K562 (cell line): ENCODE measurements around the gene ST3GAL5. TPM values are rescaled to one million over a fixed set of nuclear protein-coding genes. Genes with fewer than 3 reads are reported as not detected.

Experiments
- ATAC-seq: fragments of 200-7000 bp; cut with Tn5 transposase; 3 replicates; pipeline ENCODE4 v1.9.1; 2020; ENCODE audit warnings: moderate library complexity
- BruUV-seq: library from RNA; stranded (reverse); fragments of 400-500 nt; replicated peaks from 2 replicates; lab custom pipeline; 2021; lab: Mats Ljungman, UMichigan
- CTCF ChIA-PET: fragments of 300-600 bp; formaldehyde crosslinking; extraction: SDS; loops from one replicate; lab custom pipeline; 2021; ENCODE audit warnings: low intra/inter-chr PET ratio; lab: Yijun Ruan, JAX
- POLR2A ChIA-PET: fragments of 300-600, 350-650 bp; sonication (Branson Sonifier 250); formaldehyde crosslinking; extraction: SDS; loops from one replicate; lab custom pipeline; 2021; ENCODE audit warnings: antibody characterized with exemption, inconsistent platforms; lab: Yijun Ruan, JAX
- DNase-seq, 4 experiments: peaks; one replicate each; pipeline versions ENCODE4 v3.0.0 to v3.0.0-alpha.2; 2011 to 2018; ENCODE audit warnings: low spot score in 3 of 4, mixed read lengths in 3 of 4; ENCODE audit errors: extremely low read depth in 1 of 4
- FAIRE-seq: peaks from 2 replicates; lab custom pipeline; 2011; peaks lifted over from hg19 to GRCh38; lab: Jason Lieb, UNC
- H2AFZ ChIP-seq: 2 replicates; pipeline ENCODE4 v1.6.0; 2011; ENCODE audit warnings: low read depth, low read length, control low read depth, inconsistent platforms
- H3K27ac ChIP-seq: fragments of 200-600 bp; 3 replicates; pipeline ENCODE4 v1.8.0; 2011; ENCODE audit warnings: low read depth, mild to moderate bottlenecking, control low read depth, inconsistent platforms, low read length, moderate library complexity, mixed read lengths; ENCODE audit errors: extremely low read depth
- H3K27me3 ChIP-seq, 2 experiments: fragments of 300-600 bp in 1 of 2; 2 replicates in 1 of 2; 3 replicates in 1 of 2; pipeline versions ENCODE4 v1.6.0 to v1.8.0; 2011; ENCODE audit warnings: inconsistent platforms in 2 of 2, low read length in 2 of 2, mild to moderate bottlenecking in 1 of 2, mixed read lengths in 1 of 2, moderate library complexity in 1 of 2; ENCODE audit not compliant: control insufficient read depth in 2 of 2, insufficient read depth in 2 of 2
- H3K36me3 ChIP-seq: fragments of 300-600 bp; 3 replicates; pipeline ENCODE4 v1.8.0; 2011; ENCODE audit warnings: mild to moderate bottlenecking, low read length, inconsistent platforms; ENCODE audit not compliant: control insufficient read depth, insufficient read depth
- H3K4me1 ChIP-seq, 2 experiments: fragments of 200-600 bp in 1 of 2; replicated peaks in 1 of 2; 2 replicates in 1 of 2; 3 replicates in 1 of 2; pipeline versions ENCODE4 v1.5.1 to v1.8.0; 2011; ENCODE audit warnings: inconsistent platforms in 2 of 2, low read length in 2 of 2, mild to moderate bottlenecking in 1 of 2, mixed read lengths in 1 of 2, moderate library complexity in 1 of 2; ENCODE audit not compliant: control insufficient read depth in 2 of 2, insufficient read depth in 2 of 2
- H3K4me2 ChIP-seq: 2 replicates; pipeline ENCODE4 v1.6.1; 2011; ENCODE audit warnings: low read length, control low read depth, inconsistent platforms, mixed read lengths; ENCODE audit not compliant: insufficient read depth
- H3K4me3 ChIP-seq: fragments of 200-600 bp; sonication (generic), shearing (Covaris generic); 2 replicates; pipeline ENCODE4 v1.5.1; 2016; ENCODE audit warnings: control low read depth, inconsistent platforms
- H3K79me2 ChIP-seq: fragments of 200-600 bp; 3 replicates; pipeline ENCODE4 v1.8.0; 2011; ENCODE audit warnings: low read length, inconsistent platforms; ENCODE audit not compliant: control insufficient read depth, insufficient read depth
- H3K9ac ChIP-seq, 2 experiments: 2 replicates each; pipeline versions ENCODE4 v1.6.0 to v1.6.1; 2011; ENCODE audit warnings: low read depth in 2 of 2, low read length in 2 of 2, control low read depth in 1 of 2, inconsistent platforms in 1 of 2, mild to moderate bottlenecking in 1 of 2, mixed read lengths in 1 of 2; ENCODE audit not compliant: insufficient read depth in 1 of 2
- H3K9me1 ChIP-seq: one replicate; pipeline ENCODE4 v1.6.0; 2011; ENCODE audit warnings: inconsistent platforms, mild to moderate bottlenecking, low read length, moderate library complexity; ENCODE audit not compliant: control insufficient read depth, insufficient read depth
- H3K9me3 ChIP-seq: replicated peaks from 2 replicates; pipeline ENCODE4 v1.5.1; 2011; ENCODE audit warnings: low read depth, low read length, inconsistent platforms; ENCODE audit not compliant: control insufficient read depth, insufficient read depth
- H4K20me1 ChIP-seq: replicated peaks from 2 replicates; pipeline ENCODE4 v1.6.1; 2011; ENCODE audit warnings: low read length, inconsistent platforms, mixed read lengths; ENCODE audit not compliant: control insufficient read depth, insufficient read depth
- ATF2 ChIP-seq: sonication (generic); formaldehyde crosslinking; IDR thresholded peaks from 2 replicates; pipeline ENCODE4 v1.8.1; 2022; ENCODE audit warnings: missing genetic modification reagents
- FOXJ2 ChIP-seq: fragments of 200-800 bp; sonication (Bioruptor generic); IDR thresholded peaks from 2 replicates; pipeline ENCODE4 v1.6.1; 2016; ENCODE audit warnings: missing genetic modification characterization, missing compliant biosample characterization
- KAT2B ChIP-seq: IDR thresholded peaks from one replicate; pipeline ENCODE4 v1.6.1; 2012; ENCODE audit warnings: low read depth, mild to moderate bottlenecking, control low read depth, inconsistent platforms, low read length, moderate library complexity
- KDM4B ChIP-seq, 2 experiments: fragments of 450-650 bp in 1 of 2; sonication (generic) in 1 of 2; IDR thresholded peaks; 2 replicates each; pipeline ENCODE4 v1.6.1; 2016 to 2017; ENCODE audit warnings: borderline replicate concordance in 2 of 2, antibody characterized with exemption in 1 of 2, low read depth in 1 of 2, mild to moderate bottlenecking in 1 of 2
- MAFK ChIP-seq: IDR thresholded peaks from 2 replicates; pipeline ENCODE4 v1.6.1; 2011; ENCODE audit warnings: low read length, improper control_type of control experiment
- MIER1 ChIP-seq: fragments of 450-650 bp; IDR thresholded peaks from 2 replicates; pipeline ENCODE4 v1.6.1; 2016; ENCODE audit warnings: antibody characterized with exemption, mild to moderate bottlenecking, low read depth
- SIN3B ChIP-seq: fragments of 450-650 bp; IDR thresholded peaks from 2 replicates; pipeline ENCODE4 v1.6.1; 2017; ENCODE audit warnings: low read depth, mild to moderate bottlenecking, moderate library complexity
- ZNF644 ChIP-seq: fragments of 200-800 bp; sonication (Bioruptor generic); IDR thresholded peaks from 2 replicates; pipeline ENCODE4 v1.6.1; 2016; ENCODE audit warnings: low read depth, missing genetic modification characterization, missing compliant biosample characterization
- ZNF695 ChIP-seq: fragments of 450-650 bp; formaldehyde crosslinking; IDR thresholded peaks from 2 replicates; pipeline ENCODE4 v1.4.0; 2020; ENCODE audit warnings: mild to moderate bottlenecking, moderate library complexity
- WGBS: fragments of 100-300 bp; shearing (Covaris generic); methylation state at CpG from one replicate; pipeline ENCODE4 v1.1.6; 2016; ENCODE audit warnings: low coverage, mixed read lengths; ENCODE audit not compliant: insufficient coverage; ENCODE audit errors: missing lambda C conversion rate; 5-methylcytosine and 5-hydroxymethylcytosine counted together
- in situ Hi-C: fragments of 300-500 bp; cut with MboI; formaldehyde crosslinking; loops from 4 replicates; pipeline ENCODE4 v1.15.0; 2018; ENCODE audit warnings: inconsistent platforms, mixed read lengths
- intact Hi-C: fragments of 100-400 bp; cut with micrococcal nuclease; formaldehyde crosslinking; loops from 2 replicates; pipeline ENCODE4 v1.14.2; 2022
- polyA plus RNA-seq, 8 experiments: library from polyadenylated mRNA; depleted of rRNA in 4 of 8; stranded (reverse) in 5 of 8; unstranded in 3 of 8; fragments of >200 nt; fragmentation: Nextera tagmentation in 2 of 8; fragmentation: Illumina TruSeq in 1 of 8; extraction: Ambion mirVana in 2 of 8; extraction: Trizol in 1 of 8; gene quantifications; 2 replicates each; pipeline versions ENCODE4 v1.2.1 to v1.2.3, GENCODE V29; 2011 to 2014; ENCODE audit warnings: inconsistent platforms in 1 of 8, missing spikeins in 1 of 8
- total RNA-seq, 7 experiments: library from RNA; depleted of rRNA in 6 of 7; stranded (reverse); fragments of >200 nt in 6 of 7; fragmentation: Illumina TruSeq in 2 of 7; extraction: Trizol in 2 of 7; gene quantifications; 2 replicates each; pipeline versions ENCODE4 v1.2.1 to v1.2.3, GENCODE V29; 2011 to 2021; ENCODE audit warnings: low replicate concordance in 1 of 7
- TF ChIP-seq, protein P1 (sequence below), 2 experiments: fragments of 250-450 bp in 1 of 2; fragments of 450-650 bp in 1 of 2; sonication (Bioruptor Pico) in 1 of 2; IDR thresholded peaks; 2 replicates each; pipeline versions ENCODE4 v1.6.1 to v1.8.0; 2016 to 2021; ENCODE audit warnings: mild to moderate bottlenecking in 2 of 2, moderate library complexity in 2 of 2, missing compliant biosample characterization in 1 of 2, missing genetic modification characterization in 1 of 2
- TF ChIP-seq, protein P2 (sequence below): sonication (generic); formaldehyde crosslinking; IDR thresholded peaks from 2 replicates; pipeline ENCODE4 v1.5.0; 2020; ENCODE audit warnings: missing genetic modification reagents

The ST3GAL5 gene
- total and polyA plus RNA-seq, 9 of the 15 experiments (the other 6 are each of a cell fraction or from before 2014, with no cell fraction given): 1.6 to 10.0 (median 4.2) TPM

- DNase-seq (no peak), ATAC-seq (no peak), FAIRE-seq (no peak)
- ChIA-PET CTCF (no interaction called here), POLR2A (no interaction called here)
- H2AFZ ChIP-seq: no peak overlapping the region
- intact Hi-C loops: loop anchor here (10.0 kb wide), 1 partner anchor 136 kb away; no protein-coding TSS in a partner anchor
- no TSS peak for BruUV-seq
- no peaks in the 10 kb centered on the region for H3K36me3 ChIP-seq
- H3K27ac ChIP-seq: no peak overlapping the region
- peaks cover 0 to 6% of the 10 kb centered on the region in 2 experiments; a peak in 2 of 5 replicates for H3K4me1 ChIP-seq
- H3K9me1 ChIP-seq: no peaks in the 10 kb centered on the region
- 5% methylated on average over 13 of the region's 16 CpGs for WGBS
- in situ Hi-C loops: loop anchor here (5.0 kb wide), 1 partner anchor 73 kb away; no protein-coding TSS in a partner anchor
- no peak overlapping the region for H3K4me3 ChIP-seq
- no peaks in the 10 kb centered on the region for H3K79me2 ChIP-seq
- H3K4me2 ChIP-seq: no peak overlapping the region
- H3K27me3 ChIP-seq: peaks cover 17 to 38% of the 10 kb centered on the region in 2 experiments; a peak in 4 of 5 replicates
- H3K9ac ChIP-seq: no peak overlapping the region
- H4K20me1 ChIP-seq: peaks cover 14% of the 10 kb centered on the region
- no peaks in the 10 kb centered on the region for H3K9me3 ChIP-seq
- no peak for TF ChIP-seq KAT2B
- TF ChIP-seq ATF2 (CRISPR knock-in tag): no peak
- TF ChIP-seq ZNF644: no peak
- TF ChIP-seq, protein P1, sequence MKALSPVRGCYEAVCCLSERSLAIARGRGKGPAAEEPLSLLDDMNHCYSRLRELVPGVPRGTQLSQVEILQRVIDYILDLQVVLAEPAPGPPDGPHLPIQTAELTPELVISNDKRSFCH (CRISPR knock-in tag; IDR thresholded peaks at IDR 0.05): no peak
- TF ChIP-seq, protein P1 (tag; IDR thresholded peaks at IDR 0.05): no peak
- TF ChIP-seq KDM4B (IDR thresholded peaks at IDR 0.05; ENCODE audit: borderline replicate concordance in 2 of 2, low read depth in 1 of 2): no peak
- no peak for TF ChIP-seq SIN3B
- no peak for TF ChIP-seq MAFK
- TF ChIP-seq FOXJ2 (tag): no peak
- TF ChIP-seq, protein P2, sequence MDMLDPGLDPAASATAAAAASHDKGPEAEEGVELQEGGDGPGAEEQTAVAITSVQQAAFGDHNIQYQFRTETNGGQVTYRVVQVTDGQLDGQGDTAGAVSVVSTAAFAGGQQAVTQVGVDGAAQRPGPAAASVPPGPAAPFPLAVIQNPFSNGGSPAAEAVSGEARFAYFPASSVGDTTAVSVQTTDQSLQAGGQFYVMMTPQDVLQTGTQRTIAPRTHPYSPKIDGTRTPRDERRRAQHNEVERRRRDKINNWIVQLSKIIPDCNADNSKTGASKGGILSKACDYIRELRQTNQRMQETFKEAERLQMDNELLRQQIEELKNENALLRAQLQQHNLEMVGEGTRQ (CRISPR knock-in tag): no peak
- no peak for TF ChIP-seq ZNF695 (CRISPR knock-in tag)
- no peak for TF ChIP-seq MIER1
Observed at GRCh38 chr2:85810371-85811179, 78.2 kb downstream of the ST3GAL5 start.
